IMR-90 (cell line): Measurements from ENCODE around the gene MAPRE3. TPM values are rescaled to one million over a fixed set of nuclear protein-coding genes. Genes with fewer than 3 reads are reported as not detected.

ENCODE experiments used
- ATAC-seq: fragments of 200-7000 bp; cut with Tn5 transposase; 2 replicates; pipeline ENCODE4 v1.9.1; 2020; ENCODE audit warnings: low read depth, mild to moderate bottlenecking, moderate library complexity
- BruUV-seq: library from RNA; stranded (reverse); fragments of 400-500 nt; replicated peaks from 2 replicates; lab custom pipeline; 2021; lab: Mats Ljungman, UMichigan
- CTCF ChIA-PET: fragments of 300-600 bp; formaldehyde crosslinking; extraction: SDS; loops from one replicate; lab custom pipeline; 2021; ENCODE audit warnings: antibody characterized with exemption; lab: Yijun Ruan, JAX
- POLR2A ChIA-PET: fragments of 300-600 bp; sonication (Branson Sonifier 250); formaldehyde crosslinking; loops from one replicate; lab custom pipeline; 2022; ENCODE audit warnings: antibody characterized with exemption; ENCODE audit not compliant: unreplicated experiment; lab: Charles Lee
- DNase-seq: peaks from one replicate; pipeline ENCODE4 v3.0.0; 2013
- H2AFZ ChIP-seq: replicated peaks from 2 replicates; pipeline ENCODE3; 2013; ENCODE audit warnings: low read length, mild to moderate bottlenecking; ENCODE audit not compliant: poor library complexity
- H2AK5ac ChIP-seq: 2 replicates; pipeline ENCODE4 v1.6.1; 2013; ENCODE audit warnings: low read depth, low read length, inconsistent platforms
- H2AK9ac ChIP-seq: replicated peaks from 2 replicates; pipeline ENCODE3; 2013; ENCODE audit warnings: mild to moderate bottlenecking, low read depth, low read length, moderate library complexity; ENCODE audit not compliant: poor library complexity
- H2BK120ac ChIP-seq: 2 replicates; pipeline ENCODE4 v1.6.1; 2013; ENCODE audit warnings: low read depth, low read length, inconsistent platforms
- H2BK15ac ChIP-seq: 3 replicates; pipeline ENCODE4 v1.6.1; 2013; ENCODE audit warnings: low read depth, low read length, inconsistent platforms
- H2BK20ac ChIP-seq: 2 replicates; pipeline ENCODE4 v1.6.1; 2013; ENCODE audit warnings: low read depth, mild to moderate bottlenecking, inconsistent platforms, low read length, moderate library complexity
- H2BK5ac ChIP-seq: 2 replicates; pipeline ENCODE4 v1.6.1; 2013; ENCODE audit warnings: mild to moderate bottlenecking, low read depth, low read length, inconsistent platforms; ENCODE audit not compliant: poor library complexity, severe bottlenecking
- H3K14ac ChIP-seq: replicated peaks from 2 replicates; pipeline ENCODE4 v1.6.1; 2013; ENCODE audit warnings: low read depth, low read length, inconsistent platforms
- H3K18ac ChIP-seq: 2 replicates; pipeline ENCODE4 v1.6.1; 2013; ENCODE audit warnings: low read depth, low read length, control low read depth
- H3K23ac ChIP-seq: 2 replicates; pipeline ENCODE4 v1.6.1; 2013; ENCODE audit warnings: low read depth, low read length, inconsistent platforms
- H3K27ac ChIP-seq: 2 replicates; pipeline ENCODE4 v1.5.1; 2013; ENCODE audit warnings: mild to moderate bottlenecking, control low read depth, low read length; ENCODE audit not compliant: insufficient read depth
- H3K27me3 ChIP-seq: 2 replicates; pipeline ENCODE4 v1.6.1; 2013; ENCODE audit warnings: low read length; ENCODE audit not compliant: control insufficient read depth, insufficient read depth
- H3K36me3 ChIP-seq: 2 replicates; pipeline ENCODE4 v1.6.1; 2013; ENCODE audit warnings: low read length, mixed read lengths; ENCODE audit not compliant: control insufficient read depth, insufficient read depth
- H3K4ac ChIP-seq: 2 replicates; pipeline ENCODE4 v1.6.1; 2013; ENCODE audit warnings: low read depth, low read length, inconsistent platforms
- H3K4me1 ChIP-seq: 2 replicates; pipeline ENCODE4 v1.6.1; 2013; ENCODE audit warnings: low read length, mixed read lengths; ENCODE audit not compliant: control insufficient read depth, insufficient read depth
- H3K4me2 ChIP-seq: 2 replicates; pipeline ENCODE4 v1.6.1; 2013; ENCODE audit warnings: low read depth, mild to moderate bottlenecking, control low read depth, low read length, moderate library complexity
- H3K4me3 ChIP-seq: 2 replicates; pipeline ENCODE4 v1.5.1; 2013; ENCODE audit warnings: low read depth, mild to moderate bottlenecking, control low read depth, low read length, moderate library complexity; ENCODE audit not compliant: insufficient read depth
- H3K56ac ChIP-seq: 2 replicates; pipeline ENCODE4 v1.6.1; 2013; ENCODE audit warnings: low read length, inconsistent platforms; ENCODE audit not compliant: insufficient read depth; ENCODE audit errors: extremely low read depth
- H3K79me1 ChIP-seq, 2 experiments: 2 replicates each; pipeline ENCODE4 v1.6.1; 2013; ENCODE audit warnings: low read length in 2 of 2, inconsistent platforms in 1 of 2, low read depth in 1 of 2
- H3K9ac ChIP-seq: 2 replicates; pipeline ENCODE4 v1.6.1; 2013; ENCODE audit warnings: low read depth, low read length, control low read depth
- H3K9me1 ChIP-seq: 2 replicates; pipeline ENCODE4 v1.6.1; 2013; ENCODE audit warnings: low read length, inconsistent platforms; ENCODE audit not compliant: insufficient read depth
- H3K9me3 ChIP-seq: 2 replicates; pipeline ENCODE4 v1.6.1; 2013; ENCODE audit warnings: low read length; ENCODE audit not compliant: control insufficient read depth, insufficient read depth
- H4K20me1 ChIP-seq: 2 replicates; pipeline ENCODE4 v1.6.1; 2013; ENCODE audit warnings: low read length, inconsistent platforms; ENCODE audit not compliant: insufficient read depth
- H4K5ac ChIP-seq: 2 replicates; pipeline ENCODE4 v1.6.1; 2013; ENCODE audit warnings: mild to moderate bottlenecking, low read depth, low read length, control low read depth
- H4K8ac ChIP-seq, 2 experiments: 2 replicates each; pipeline ENCODE4 v1.6.1; 2013; ENCODE audit warnings: low read depth in 2 of 2, low read length in 2 of 2, control low read depth in 1 of 2, inconsistent platforms in 1 of 2
- H4K91ac ChIP-seq: 2 replicates; pipeline ENCODE4 v1.6.1; 2013; ENCODE audit warnings: low read depth, low read length, inconsistent platforms; ENCODE audit not compliant: insufficient read depth
- BHLHE40 ChIP-seq: fragments of 150-350 bp; IDR thresholded peaks from 2 replicates; pipeline ENCODE4 v1.6.1; 2016; ENCODE audit warnings: mild to moderate bottlenecking, low read depth, low read length
- CEBPB ChIP-seq: IDR thresholded peaks from 2 replicates; pipeline ENCODE4 v1.6.1; 2012; ENCODE audit warnings: low read depth, low read length, improper control_type of control experiment
- CHD1 ChIP-seq: IDR thresholded peaks from 2 replicates; pipeline ENCODE4 v1.6.1; 2012; ENCODE audit warnings: low read depth, low read length, improper control_type of control experiment
- FOS ChIP-seq: fragments of 150-350 bp; IDR thresholded peaks from 2 replicates; pipeline ENCODE4 v1.6.1; 2016; ENCODE audit warnings: low read depth, low read length
- MAFK ChIP-seq: IDR thresholded peaks from 2 replicates; pipeline ENCODE4 v1.6.1; 2012; ENCODE audit warnings: low read depth, low read length, improper control_type of control experiment
- MAZ ChIP-seq: IDR thresholded peaks from 2 replicates; pipeline ENCODE4 v1.6.1; 2012; ENCODE audit warnings: low read depth, mild to moderate bottlenecking, low read length, improper control_type of control experiment, moderate library complexity, borderline replicate concordance
- MXI1 ChIP-seq: IDR thresholded peaks from 2 replicates; pipeline ENCODE4 v1.6.1; 2012; ENCODE audit warnings: low read depth, mild to moderate bottlenecking, low read length, moderate library complexity, borderline replicate concordance
- NFE2L2 ChIP-seq: fragments of 150-350 bp; IDR thresholded peaks from 2 replicates; pipeline ENCODE4 v1.6.1; 2016; ENCODE audit warnings: low read depth, mild to moderate bottlenecking, low read length
- RAD21 ChIP-seq: IDR thresholded peaks from 2 replicates; pipeline ENCODE4 v1.6.1; 2012; ENCODE audit warnings: low read length, improper control_type of control experiment
- RCOR1 ChIP-seq: IDR thresholded peaks from 2 replicates; pipeline ENCODE4 v1.6.1; 2012; ENCODE audit warnings: mild to moderate bottlenecking, low read length, improper control_type of control experiment; ENCODE audit not compliant: insufficient replicate concordance
- RFX5 ChIP-seq: IDR thresholded peaks from 2 replicates; pipeline ENCODE4 v1.8.0; 2012; ENCODE audit warnings: low read depth, mild to moderate bottlenecking, low read length, moderate library complexity
- SMC3 ChIP-seq: fragments of 150-350 bp; IDR thresholded peaks from 2 replicates; pipeline ENCODE4 v1.6.1; 2016; ENCODE audit warnings: low read depth, mild to moderate bottlenecking, antibody characterized with exemption, low read length, moderate library complexity
- WGBS, 2 experiments: methylation state at CpG; one replicate each; pipeline versions ENCODE4 v1.1.5 to v1.1.7; 2013; ENCODE audit warnings: missing lambda C conversion rate in 2 of 2; ENCODE audit not compliant: insufficient read length in 1 of 2; ENCODE audit errors: extremely low coverage in 2 of 2; 5-methylcytosine and 5-hydroxymethylcytosine counted together
- dilution Hi-C: fragments of 300-500 bp; cut with HindIII; formaldehyde crosslinking; loops from one replicate; pipeline ENCODE4 v1.14.3; 2018; ENCODE audit warnings: low sequenced_read_pairs; ENCODE audit not compliant: unreplicated experiment
- in situ Hi-C: fragments of 300-500 bp; cut with MboI; formaldehyde crosslinking; loops from 3 replicates; pipeline ENCODE4 v1.14.3; 2019; ENCODE audit warnings: low sequenced_read_pairs, inconsistent platforms, mixed read lengths
- intact Hi-C: fragments of 100-400 bp; cut with micrococcal nuclease; formaldehyde crosslinking; loops from 2 replicates; pipeline ENCODE4 v1.10.0; 2022
- polyA plus RNA-seq, 3 experiments: library from polyadenylated mRNA; depleted of rRNA; stranded (reverse); fragments of >200 nt; gene quantifications; 2 replicates each; pipeline ENCODE4 v1.2.3, GENCODE V29; 2012; ENCODE audit warnings: low replicate concordance in 1 of 3
- total RNA-seq: library from RNA; depleted of rRNA; stranded (reverse); fragments of >200 nt; gene quantifications from 2 replicates; pipeline ENCODE4 v1.2.3, GENCODE V29; 2012
- TF ChIP-seq, protein P1 (sequence below): fragments of 150-350 bp; IDR thresholded peaks from 2 replicates; pipeline ENCODE4 v1.6.1; 2016; ENCODE audit warnings: low read depth, mild to moderate bottlenecking, low read length, moderate library complexity, borderline replicate concordance
- TF ChIP-seq, protein P2 (sequence below): conservative IDR thresholded peaks from 2 replicates; pipeline ENCODE4 v1.5.1; 2012; ENCODE audit warnings: mild to moderate bottlenecking, low read depth, low read length, improper control_type of control experiment

The MAPRE3 gene
- total and polyA plus RNA-seq, 2 of the 4 experiments (the other 2 are of a cell fraction): 1.8 to 20.3 TPM

DNA sequence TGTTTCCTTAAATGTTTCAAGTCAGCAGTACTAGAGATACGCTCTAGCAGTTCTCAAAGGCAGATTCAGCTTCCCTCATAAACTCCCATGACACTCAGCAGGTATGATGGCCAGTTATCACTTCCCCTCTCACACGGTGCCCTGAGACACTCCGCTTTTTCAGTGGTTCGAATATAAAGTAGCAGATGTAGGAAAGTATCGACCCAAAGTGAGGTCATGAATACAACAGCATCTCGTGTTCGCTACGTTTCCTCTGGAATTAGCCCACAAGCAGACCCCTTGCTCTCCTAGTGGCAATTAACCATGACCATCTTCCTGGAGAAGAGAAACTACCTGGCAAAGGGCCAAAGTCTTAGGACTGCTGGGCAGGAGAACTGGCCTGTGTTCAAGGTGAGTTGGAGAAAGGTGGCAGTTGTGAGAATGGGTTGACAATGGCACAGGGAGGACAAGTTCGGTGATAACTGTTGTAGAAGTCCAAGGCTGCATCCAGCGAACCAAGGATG, 71.8 kb downstream of the MAPRE3 start:
- H3K9me1 ChIP-seq: peaks cover 9% of the 10 kb centered on the region
- DNase-seq: no peak
- no peak overlapping the region for H3K4me2 ChIP-seq
- no peak overlapping the region for H4K91ac ChIP-seq
- H3K4ac ChIP-seq: no peak overlapping the region
- H3K9me3 ChIP-seq: no peaks in the 10 kb centered on the region
- H3K9ac ChIP-seq: no peak overlapping the region
- H4K5ac ChIP-seq: no peak overlapping the region
- BruUV-seq: no TSS peak
- no peak overlapping the region for H3K27ac ChIP-seq
- no peak overlapping the region for H3K56ac ChIP-seq
- H2BK120ac ChIP-seq: no peak overlapping the region
- H2BK15ac ChIP-seq: no peak overlapping the region
- intact Hi-C loops (no loop called here), dilution Hi-C loops (no loop called here), in situ Hi-C loops (no loop called here)
- H2AFZ ChIP-seq: no peak overlapping the region
- H4K8ac ChIP-seq: no peak overlapping the region
- peaks cover 4 to 30% of the 10 kb centered on the region in 2 experiments; a peak in 3 of 4 replicates for H3K79me1 ChIP-seq
- H3K36me3 ChIP-seq: peaks cover 50% of the 10 kb centered on the region
- H3K4me1 ChIP-seq: peaks cover 4% of the 10 kb centered on the region; the same call in 1 of the 2 replicates
- TF ChIP-seq, protein P1, sequence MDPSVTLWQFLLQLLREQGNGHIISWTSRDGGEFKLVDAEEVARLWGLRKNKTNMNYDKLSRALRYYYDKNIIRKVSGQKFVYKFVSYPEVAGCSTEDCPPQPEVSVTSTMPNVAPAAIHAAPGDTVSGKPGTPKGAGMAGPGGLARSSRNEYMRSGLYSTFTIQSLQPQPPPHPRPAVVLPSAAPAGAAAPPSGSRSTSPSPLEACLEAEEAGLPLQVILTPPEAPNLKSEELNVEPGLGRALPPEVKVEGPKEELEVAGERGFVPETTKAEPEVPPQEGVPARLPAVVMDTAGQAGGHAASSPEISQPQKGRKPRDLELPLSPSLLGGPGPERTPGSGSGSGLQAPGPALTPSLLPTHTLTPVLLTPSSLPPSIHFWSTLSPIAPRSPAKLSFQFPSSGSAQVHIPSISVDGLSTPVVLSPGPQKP: no peak
- no peak for TF ChIP-seq MAZ
- TF ChIP-seq BHLHE40: no peak
- TF ChIP-seq, protein P2, sequence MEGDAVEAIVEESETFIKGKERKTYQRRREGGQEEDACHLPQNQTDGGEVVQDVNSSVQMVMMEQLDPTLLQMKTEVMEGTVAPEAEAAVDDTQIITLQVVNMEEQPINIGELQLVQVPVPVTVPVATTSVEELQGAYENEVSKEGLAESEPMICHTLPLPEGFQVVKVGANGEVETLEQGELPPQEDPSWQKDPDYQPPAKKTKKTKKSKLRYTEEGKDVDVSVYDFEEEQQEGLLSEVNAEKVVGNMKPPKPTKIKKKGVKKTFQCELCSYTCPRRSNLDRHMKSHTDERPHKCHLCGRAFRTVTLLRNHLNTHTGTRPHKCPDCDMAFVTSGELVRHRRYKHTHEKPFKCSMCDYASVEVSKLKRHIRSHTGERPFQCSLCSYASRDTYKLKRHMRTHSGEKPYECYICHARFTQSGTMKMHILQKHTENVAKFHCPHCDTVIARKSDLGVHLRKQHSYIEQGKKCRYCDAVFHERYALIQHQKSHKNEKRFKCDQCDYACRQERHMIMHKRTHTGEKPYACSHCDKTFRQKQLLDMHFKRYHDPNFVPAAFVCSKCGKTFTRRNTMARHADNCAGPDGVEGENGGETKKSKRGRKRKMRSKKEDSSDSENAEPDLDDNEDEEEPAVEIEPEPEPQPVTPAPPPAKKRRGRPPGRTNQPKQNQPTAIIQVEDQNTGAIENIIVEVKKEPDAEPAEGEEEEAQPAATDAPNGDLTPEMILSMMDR: no peak
- TF ChIP-seq CEBPB: no peak
- TF ChIP-seq FOS: no peak
- TF ChIP-seq MXI1: no peak
- TF ChIP-seq NFE2L2: no peak
- TF ChIP-seq RCOR1: no peak
- no peak for TF ChIP-seq CHD1
- TF ChIP-seq MAFK: no peak
- no peak for TF ChIP-seq RAD21
- TF ChIP-seq SMC3: no peak
- TF ChIP-seq RFX5: no peak
- no peaks in the 10 kb centered on the region for H3K27me3 ChIP-seq
- H2BK5ac ChIP-seq: no peak overlapping the region
- ChIA-PET POLR2A (interaction anchor here (0.6 kb wide), 1 partner anchor 150 kb away, joined by 3 read pairs; no protein-coding TSS in a partner anchor), CTCF (no interaction called here)
- peaks cover 18% of the 10 kb centered on the region for H4K20me1 ChIP-seq
- 86% methylated on average over 1 of the region's 10 CpGs; no CpG with 5 or more reads in 1 of the 2 experiments for WGBS, 2 experiments
- H3K14ac ChIP-seq: no peak overlapping the region
- no peak overlapping the region for H3K4me3 ChIP-seq
- H2BK20ac ChIP-seq: no peak overlapping the region
- H3K18ac ChIP-seq: no peak overlapping the region
- peak overlapping the region; percentile 22 for H2AK9ac ChIP-seq
- no peak overlapping the region for H2AK5ac ChIP-seq
- H3K23ac ChIP-seq: no peak overlapping the region
- ATAC-seq: no peak; the same call in 1 of the 2 replicates
